Fibroblast of skin of left quadriceps (primary cell): ENCODE data around the gene CHAC2.
"Not testable (repeated sequence)": the region's sequence is repeated elsewhere in the genome, so short reads cannot be mapped to it uniquely, and the experiment has no call there.

ENCODE experiments used
- DNase-seq, 2 experiments: peaks; one replicate each; pipeline ENCODE4 v3.0.0-alpha.2; 2013; ENCODE audit warnings: low read depth in 2 of 2

Gene CHAC2

GRCh38 chr2:53767405-53768241, at the start of gene CHAC2:
CHAC2 (plus strand) TSS chr2:53767804; CDS start chr2:53767887, 83 bp downstream.
- DNase-seq = peak; percentile 33 to 34

- not testable (repeated sequence) for DNase-seq
Observed at GRCh38 chr2:53720944-53721343, 46.7 kb upstream of the CHAC2 start.

DNA sequence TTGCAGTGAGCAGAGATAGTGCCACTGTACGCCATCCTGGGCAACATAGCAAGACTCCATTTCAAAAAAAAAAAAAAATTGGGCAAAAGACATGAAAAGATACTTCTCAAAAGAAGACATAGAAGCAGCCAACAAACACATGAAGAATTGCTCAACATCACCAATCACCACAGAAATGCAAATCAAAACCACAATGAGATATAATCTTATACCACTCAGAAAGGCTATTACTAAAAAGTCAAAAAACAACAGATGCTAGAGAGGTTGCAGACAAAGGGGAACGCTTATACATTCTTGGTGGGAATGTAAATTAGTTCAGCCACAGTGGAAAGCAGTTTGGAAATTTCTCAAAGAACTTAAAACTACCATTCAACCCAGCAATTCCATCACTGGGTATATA, 43.1 kb upstream of the CHAC2 start:
- peak; percentile 43 to 48 for DNase-seq

GRCh38 chr2:53725662-53726061, 41.9 kb upstream of the CHAC2 start:
- DNase-seq = no peak

DNA sequence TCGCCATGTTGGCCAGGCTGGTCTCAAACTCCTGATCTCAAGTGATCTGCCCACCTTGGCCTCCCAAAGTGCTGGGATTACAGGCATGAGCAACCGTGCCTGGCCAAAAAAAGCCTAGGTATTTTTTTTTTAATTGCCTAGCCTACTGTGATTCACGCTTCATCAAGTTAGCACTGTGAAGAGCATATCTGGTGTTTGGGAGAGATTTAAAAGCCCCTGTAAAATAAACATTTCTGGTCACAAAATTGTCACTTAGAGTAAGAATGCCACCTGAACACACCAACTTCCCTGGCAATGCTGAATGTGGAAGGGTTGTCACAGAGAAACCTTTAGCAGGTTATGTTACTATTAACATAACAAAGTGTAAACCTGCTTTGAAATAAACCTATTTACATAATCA, 39.7 kb upstream of the CHAC2 start:
- DNase-seq = no peak

- DNase-seq = no peak
Observed at GRCh38 chr2:53729143-53729762, 38.4 kb upstream of the CHAC2 start.

DNA sequence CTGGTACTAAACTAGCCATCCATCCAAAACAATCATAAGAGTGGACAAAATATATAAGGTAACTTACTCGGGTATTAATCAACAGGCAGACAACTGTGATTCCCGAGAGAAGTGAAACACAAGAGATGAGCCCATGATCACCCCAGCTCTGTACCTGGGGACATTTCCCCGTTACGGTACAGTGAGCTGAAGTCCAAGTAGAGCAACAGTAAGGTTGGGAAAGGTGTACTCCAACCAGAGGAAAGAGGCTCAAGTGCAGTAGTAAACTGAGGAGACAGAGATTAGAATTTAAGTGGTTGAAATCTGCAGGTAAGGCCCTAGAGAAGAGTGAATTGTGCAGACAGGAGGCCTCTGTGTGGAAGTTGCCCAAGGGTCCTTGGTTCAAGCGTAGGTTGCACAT, 30.5 kb upstream of the CHAC2 start:
- no peak for DNase-seq

DNA sequence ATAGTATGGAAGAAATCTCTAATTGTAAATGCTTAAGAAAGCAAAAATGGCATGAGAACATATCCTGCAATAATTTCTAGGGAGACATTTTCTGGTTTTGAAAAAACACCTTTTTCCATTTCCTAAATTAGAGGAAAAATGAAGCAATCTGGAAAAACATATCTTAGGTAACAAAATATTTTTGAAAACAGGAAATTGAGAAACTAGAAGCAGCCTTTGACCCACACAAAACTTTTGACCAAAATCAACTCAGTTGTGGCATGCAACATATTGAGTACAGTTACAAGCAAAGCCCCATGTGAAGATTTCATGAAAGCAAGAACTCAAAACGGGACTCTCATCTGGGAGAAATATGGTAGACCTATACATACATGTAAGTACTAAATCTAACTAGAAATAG, 28.6 kb upstream of the CHAC2 start:
- DNase-seq = no peak

- peak; percentile 10 for DNase-seq
Observed at GRCh38 chr2:53740170-53740569, 27.4 kb upstream of the CHAC2 start.

DNA sequence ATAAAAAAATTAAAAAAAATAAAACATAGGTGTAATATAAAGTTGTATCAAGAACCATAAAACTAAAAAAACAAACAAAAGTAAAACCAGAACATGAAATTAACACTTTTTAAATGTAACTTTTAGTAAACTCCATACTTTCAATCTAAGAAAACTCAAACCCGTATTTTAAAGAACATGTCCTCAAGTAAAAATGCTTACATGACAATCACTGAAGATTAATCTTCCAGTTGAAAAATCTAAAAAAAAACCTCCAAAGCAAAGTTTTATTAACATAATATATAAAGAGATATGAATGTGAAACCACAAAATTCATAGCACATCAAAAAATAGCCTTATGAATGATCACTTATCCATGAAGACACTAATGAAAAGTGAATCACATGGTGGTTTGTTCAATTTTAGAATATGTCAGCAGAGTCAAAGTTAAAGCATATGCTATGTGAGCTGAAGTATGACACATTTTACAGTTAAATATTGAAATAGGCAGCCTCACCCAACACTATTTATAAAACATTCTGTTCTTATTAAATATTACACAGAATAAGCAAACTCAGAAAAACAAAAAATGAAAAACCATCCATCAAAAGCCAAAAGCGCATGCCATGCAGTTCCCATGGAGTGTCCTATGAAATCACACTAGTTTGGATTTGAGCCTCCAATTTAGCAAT, 23.1 kb upstream of the CHAC2 start:
- DNase-seq = no peak

- no peak for DNase-seq
Observed at GRCh38 chr2:53750041-53750768, 17.4 kb upstream of the CHAC2 start.

DNA sequence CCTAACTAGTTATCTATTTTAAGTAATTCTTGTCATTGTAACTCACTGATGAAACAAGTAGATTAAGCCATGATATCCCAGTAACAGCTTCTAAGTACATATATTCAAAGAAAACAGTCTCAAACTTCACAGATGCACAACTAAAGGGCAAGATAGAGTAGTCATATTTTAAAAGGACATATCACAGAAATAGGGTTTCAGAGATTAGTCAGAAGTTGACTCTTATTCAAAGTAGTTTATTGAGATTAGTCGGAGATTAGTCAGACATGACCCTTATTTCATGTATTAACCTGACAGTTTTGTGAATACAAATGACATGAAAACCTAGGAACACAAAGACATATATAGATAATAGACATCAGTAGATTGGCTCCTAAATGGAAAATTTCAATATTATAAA, 15.9 kb upstream of the CHAC2 start:
- no peak for DNase-seq

DNA sequence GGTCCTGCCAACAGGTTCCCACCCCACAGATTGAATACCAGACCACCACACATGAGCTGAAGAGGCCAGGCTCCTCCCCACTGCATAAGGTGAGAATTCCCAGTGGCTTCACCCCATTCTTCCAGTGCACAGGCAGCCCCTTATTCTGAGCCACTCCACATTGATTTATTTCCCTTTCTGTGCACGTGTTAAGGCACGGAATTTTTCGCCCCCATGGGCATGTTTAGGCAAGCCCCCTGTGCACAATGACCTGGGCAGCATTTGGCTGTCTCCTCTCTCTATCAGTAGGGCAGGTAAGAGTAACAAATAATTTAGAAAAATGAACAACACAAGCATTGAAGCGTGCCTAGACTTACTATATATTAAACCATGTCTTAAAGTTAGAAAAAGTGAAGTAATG, 15.2 kb upstream of the CHAC2 start:
- DNase-seq = no peak

GRCh38 chr2:53753041-53753440, 14.6 kb upstream of the CHAC2 start:
- no peak for DNase-seq

DNA sequence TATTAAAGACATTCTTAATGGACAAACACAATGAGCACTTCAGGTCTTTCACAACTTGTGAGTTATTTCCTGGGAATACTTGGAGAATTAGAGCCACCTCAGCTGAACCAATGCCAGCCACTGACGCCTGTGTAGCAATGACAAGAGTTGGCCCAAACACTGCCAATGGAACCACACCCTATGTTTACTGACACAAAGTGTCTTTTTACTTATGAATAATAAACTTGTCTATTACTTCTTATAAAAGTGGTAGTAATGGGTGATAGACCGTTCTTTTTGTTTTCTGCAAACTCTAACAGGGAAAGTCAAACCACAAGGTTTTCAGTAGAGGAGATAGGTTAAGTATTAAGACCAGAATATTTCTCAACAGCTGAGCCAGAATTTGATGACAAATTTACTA, 12.5 kb upstream of the CHAC2 start:
- DNase-seq = no peak

- DNase-seq = no peak
Observed at GRCh38 chr2:53756644-53757043, 11.0 kb upstream of the CHAC2 start.

- DNase-seq = not testable (repeated sequence)
Observed at GRCh38 chr2:53757206-53757605, 10.4 kb upstream of the CHAC2 start.

- no peak for DNase-seq
Observed at GRCh38 chr2:53765767-53766166, 1.8 kb upstream of the CHAC2 start.

DNA sequence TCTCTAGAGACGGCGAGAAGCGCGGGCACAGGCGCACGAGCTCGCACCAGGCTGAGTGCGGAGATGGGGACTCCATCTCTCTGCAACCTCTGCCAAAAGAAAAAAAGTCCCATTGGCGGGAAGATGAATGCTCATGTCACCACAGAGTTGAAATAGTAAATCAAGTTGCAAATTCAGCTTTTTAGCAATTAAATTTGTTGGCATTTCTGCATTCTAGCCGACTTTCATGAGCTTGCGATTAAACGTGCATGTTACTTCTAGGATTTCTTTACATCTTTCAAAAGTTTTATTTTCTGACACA, 588 bp downstream of the CHAC2 start:
- DNase-seq = no peak

- DNase-seq = no peak
Observed at GRCh38 chr2:53769318-53769945, 1.8 kb downstream of the CHAC2 start.

DNA sequence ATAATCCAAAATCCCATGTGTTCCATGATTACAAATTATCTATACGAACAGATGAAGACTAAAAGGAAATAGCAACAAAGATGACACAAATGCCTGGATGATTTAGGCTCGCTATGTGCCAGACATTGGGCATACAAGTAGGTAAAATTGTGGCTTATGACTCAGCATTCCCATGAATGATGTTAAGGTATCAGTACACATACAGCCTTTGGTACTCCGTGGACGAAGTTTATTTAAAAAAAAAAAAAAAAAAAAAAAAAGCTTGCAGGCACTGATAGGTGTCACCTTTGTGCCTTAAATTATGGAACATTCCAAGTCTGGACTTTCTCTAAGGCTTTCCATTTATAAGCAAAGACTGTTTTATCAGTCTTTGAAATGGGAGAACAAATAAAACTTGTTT, 2.7 kb downstream of the CHAC2 start:
- no peak for DNase-seq

GRCh38 chr2:53777134-53777533, 9.5 kb downstream of the CHAC2 start:
- no peak for DNase-seq
